Naive thymus-derived CD8-positive, alpha-beta T cell (primary cell): ENCODE results near the gene ITPRIPL2. TPM values are rescaled to one million over a fixed set of nuclear protein-coding genes. Genes with fewer than 3 reads are reported as not detected.

Experiments used
- ATAC-seq, 2 donors: fragments of 150-1000 bp; cut with Tn5 transposase in 1 of 2; sonication (Bioruptor Pico), chemical (Tn5 transposase) in 1 of 2; 1 replicate in 1 of 2; 2 replicates in 1 of 2; pipeline ENCODE4 v1.10.0; 2021; ENCODE audit warnings: mild to moderate bottlenecking in 2 of 2, moderate library complexity in 2 of 2
- POLR2A ChIA-PET: fragments of 350-600 bp; sonication (Branson Sonifier 250); formaldehyde crosslinking; loops from one replicate; lab custom pipeline; 2021; ENCODE audit warnings: antibody characterized with exemption; lab: Charles Lee
- DNase-seq, 10 donors: peaks; one replicate each; pipeline versions ENCODE4 v3.0.0 to v3.0.0-alpha.2; 2020 to 2022
- H3K27ac Mint-ChIP-seq, 10 donors: one replicate each; pipeline ENCODE4 v1.8.0; 2020 to 2022; ENCODE audit warnings: mild to moderate bottlenecking in 10 of 10, mixed read lengths in 10 of 10, moderate library complexity in 4 of 10, inconsistent platforms in 1 of 10
- H3K27me3 Mint-ChIP-seq, 5 donors: one replicate each; pipeline ENCODE4 v1.8.0; 2021 to 2022; ENCODE audit warnings: mixed read lengths in 5 of 5
- H3K36me3 Mint-ChIP-seq, 3 donors: one replicate each; pipeline ENCODE4 v1.8.0; 2020 to 2022; ENCODE audit warnings: mixed read lengths in 3 of 3, mild to moderate bottlenecking in 2 of 3, inconsistent platforms in 1 of 3
- H3K4me1 Mint-ChIP-seq, 4 donors: one replicate each; pipeline ENCODE4 v1.8.0; 2021 to 2022; ENCODE audit warnings: mixed read lengths in 4 of 4
- H3K4me3 Mint-ChIP-seq, 10 donors: one replicate each; pipeline ENCODE4 v1.8.0; 2020 to 2022; ENCODE audit warnings: mild to moderate bottlenecking in 10 of 10, mixed read lengths in 10 of 10, moderate library complexity in 6 of 10, inconsistent platforms in 1 of 10
- H3K9me3 Mint-ChIP-seq, 9 donors: one replicate each; pipeline ENCODE4 v1.8.0; 2020 to 2022; ENCODE audit warnings: mixed read lengths in 9 of 9, mild to moderate bottlenecking in 3 of 9, inconsistent platforms in 1 of 9, moderate library complexity in 1 of 9
- polyA plus RNA-seq, 3 donors: library from polyadenylated mRNA; unstranded; fragments of 300-500 nt; fragmentation: Illumina TruSeq; gene quantifications; one replicate each; pipeline ENCODE4 v1.2.3, GENCODE V29; 2021
- total RNA-seq, 8 experiments: library from RNA in 2 of 8; stranded (reverse) in 2 of 8; gene quantifications; one replicate each; pipeline ENCODE4 v1.2.3 and lab custom pipeline; 2021 to 2026

Gene ITPRIPL2
- total RNA-seq = under 1 TPM; 0.13 to 0.14 TPM
- polyA plus RNA-seq = under 1 TPM in 2 of 3 donors, not detected in 1; 0.20 to 0.23 TPM
- 0 to 3.0 (median 0.15) reads per million in 6 experiments for total RNA-seq (lab: John Stamatoyannopoulos, UW)

DNA sequence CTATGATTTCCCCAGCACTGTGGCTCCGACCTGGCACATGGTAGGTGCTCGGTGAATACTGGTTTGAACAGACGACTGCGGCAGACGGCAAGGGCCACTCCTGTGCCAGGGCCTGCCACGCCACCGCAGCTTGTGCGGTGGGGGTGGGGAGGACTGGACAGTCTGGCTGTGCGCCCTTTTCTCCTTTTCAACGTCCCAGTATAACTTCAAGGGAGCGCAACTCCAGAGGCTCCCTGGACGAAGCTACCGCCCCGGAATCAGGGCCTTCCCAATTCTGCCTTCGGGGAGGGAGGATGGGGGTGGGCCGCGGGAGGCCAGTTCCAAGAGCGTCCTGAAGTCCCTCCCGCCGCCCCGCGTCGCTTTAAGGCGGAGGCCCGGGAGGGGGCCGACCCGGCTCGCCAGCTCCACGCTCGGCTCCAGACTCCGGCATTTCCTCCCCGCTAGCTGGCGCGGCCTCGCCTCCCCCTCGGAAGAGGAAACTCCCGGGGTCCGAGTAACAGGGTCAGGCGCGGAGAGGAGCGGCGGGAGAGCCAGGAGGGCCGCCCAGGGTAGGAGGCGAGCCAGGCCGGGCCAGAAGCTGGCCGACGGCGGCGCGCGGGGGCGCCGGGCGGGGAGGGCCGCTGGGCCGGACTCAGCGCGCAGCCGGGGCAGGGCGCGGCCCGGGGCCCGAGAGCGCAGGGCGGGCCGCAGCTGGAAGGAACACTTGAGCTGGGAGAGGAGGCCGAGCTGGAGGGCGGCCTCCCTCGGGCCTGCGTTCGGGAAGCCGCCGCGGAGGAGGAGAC, at the start of gene ITPRIPL2:
TSS of gene ITPRIPL2 (plus strand) at position 388 of the 782 bp plus-strand sequence. CDS start 498 bp downstream, outside the sequence.
- Mint-ChIP-seq H3K4me3 (peak within 1 kb of the TSS in 4 of 10 donors; percentile 22 to 55 (median 41)), H3K27ac (peak within 1 kb of the TSS in 1 of 10 donors; percentile 56), H3K9me3 (no peaks in the 10 kb centered on the region), H3K4me1 (peaks cover 0 to 12% (median under 1%) of the 10 kb centered on the region in 4 donors), H3K27me3 (peaks cover 3 to 43% (median 23%) of the 10 kb centered on the region in 5 donors), H3K36me3 (no peaks in the 10 kb centered on the region)
- DNase-seq = no peak
- ATAC-seq = no peak
- POLR2A ChIA-PET = no interaction called here

DNA sequence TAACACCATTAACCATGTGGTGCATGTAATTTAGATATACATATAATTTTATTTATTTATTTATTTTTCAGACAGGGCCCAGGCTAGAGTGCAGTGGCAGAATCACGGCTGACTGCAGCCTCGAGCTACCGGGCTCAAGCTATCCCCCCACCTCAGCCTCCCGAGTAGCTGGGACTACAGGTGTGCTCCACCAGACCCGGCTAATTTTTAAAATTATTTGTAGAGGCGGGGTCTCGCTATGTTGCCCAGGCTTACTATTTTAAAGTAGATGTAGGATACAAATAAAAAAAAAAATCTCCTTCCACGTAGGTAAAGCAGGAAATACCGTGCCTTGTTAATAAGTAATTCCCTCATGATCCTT, 46.8 kb upstream of the ITPRIPL2 start:
- DNase-seq = no peak
- peak overlapping the region; percentile 94 to 100 (median 98) for H3K27ac Mint-ChIP-seq
- no peak for ATAC-seq
- peaks cover 0 to 3% (median 3%) of the 10 kb centered on the region in 3 donors for H3K36me3 Mint-ChIP-seq
- POLR2A ChIA-PET = interaction anchor here (0.5 to 2.1 kb wide), 7 partner anchors 8 to 1549 kb away, joined by 3 to 7 read pairs (median 6); partner anchors contain the start of genes ARL6IP1, CCP110, RPS15A and VPS35L
- peak overlapping the region; percentile 88 to 97 (median 94) for H3K4me3 Mint-ChIP-seq
- H3K27me3 Mint-ChIP-seq = peaks cover 0 to 6% (median 0%) of the 10 kb centered on the region in 5 donors
- H3K4me1 Mint-ChIP-seq = peaks cover 8 to 21% (median 21%) of the 10 kb centered on the region in 4 donors
- no peaks in the 10 kb centered on the region for H3K9me3 Mint-ChIP-seq

DNA sequence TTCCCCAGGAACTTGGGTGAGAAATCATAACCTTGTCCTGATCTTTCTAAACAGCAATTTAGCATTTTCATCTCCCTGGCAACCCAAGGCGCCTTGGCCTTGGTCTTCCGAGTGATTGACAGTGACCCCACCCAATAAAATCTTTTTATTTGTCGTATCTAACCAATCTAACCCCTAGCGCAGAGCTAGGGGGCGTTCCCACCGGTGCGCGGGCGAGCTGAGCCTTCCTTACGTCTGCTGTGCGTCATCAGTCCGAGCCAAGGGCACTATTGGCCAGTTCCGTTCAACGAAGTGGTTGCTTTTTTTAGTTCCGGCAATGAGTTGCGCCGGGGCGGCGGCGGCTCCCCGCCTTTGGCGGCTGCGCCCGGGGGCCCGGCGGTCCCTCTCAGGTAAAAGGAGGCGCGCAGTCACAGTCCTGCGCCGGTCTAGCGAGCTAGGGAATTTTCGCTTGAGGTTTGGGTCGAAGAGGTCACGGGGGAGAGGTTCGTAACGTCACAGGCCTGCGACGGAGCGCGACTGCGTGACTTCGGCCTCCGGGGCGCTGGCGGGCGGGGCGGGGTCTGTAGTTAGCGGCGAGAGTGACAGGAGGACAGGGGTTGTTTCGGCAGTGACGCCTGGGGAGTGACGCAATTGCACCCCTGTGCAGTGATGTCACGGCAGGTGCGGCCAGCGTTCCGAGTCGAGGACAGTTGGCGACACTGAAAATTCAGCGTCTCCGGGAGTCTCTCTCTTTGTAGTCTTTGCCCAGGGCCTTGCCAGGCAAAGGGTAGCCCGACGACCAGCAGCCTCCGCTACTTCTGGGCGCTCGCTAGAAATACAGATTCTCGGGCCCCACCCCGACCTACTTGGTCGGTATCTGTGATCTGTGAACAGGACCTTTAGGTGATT, 46.2 kb upstream of the ITPRIPL2 start, which contains the start of gene COQ7:
TSS of gene COQ7 (plus strand) at position 266 of the 888 bp plus-strand sequence. CDS start at position 317, 51 bp downstream.
- POLR2A ChIA-PET = interaction anchor here (0.5 to 2.1 kb wide), 8 partner anchors 9 to 1550 kb away, joined by 3 to 7 read pairs (median 5); partner anchors contain the start of genes ARL6IP1, CCP110, RPS15A and VPS35L
- ATAC-seq = peak; percentile 86 to 90

DNA sequence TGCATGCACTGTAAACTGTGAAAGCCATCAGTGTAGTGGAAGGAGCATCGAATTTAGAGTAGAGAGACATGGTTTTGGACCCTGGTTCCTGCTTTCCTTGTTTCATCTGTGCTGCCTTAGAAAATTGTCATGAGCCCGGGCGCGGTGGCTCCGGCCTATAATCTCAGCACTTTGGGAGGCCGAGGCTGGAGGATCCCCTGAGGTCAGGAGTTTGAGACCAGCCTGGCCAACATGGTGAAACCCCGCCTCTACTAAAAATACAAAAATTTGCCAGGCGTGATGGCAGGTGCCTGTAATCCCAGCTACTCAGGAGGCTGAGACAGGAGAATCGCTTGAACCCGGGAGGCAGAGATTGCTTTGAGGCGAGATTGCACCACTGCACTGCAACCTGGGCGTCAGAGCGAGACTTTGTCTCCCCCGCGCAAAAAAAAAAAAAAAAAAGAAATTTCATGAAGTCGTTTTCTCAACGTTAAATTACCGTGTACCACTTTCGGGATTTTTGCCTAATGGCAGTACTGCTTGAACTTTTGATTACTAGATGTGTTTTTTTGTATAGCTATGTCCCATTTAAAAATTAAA, 45.4 kb upstream of the ITPRIPL2 start:
- POLR2A ChIA-PET = interaction anchor here (0.7 to 2.1 kb wide), 6 partner anchors 10 to 487 kb away, joined by 4 to 7 read pairs (median 6); partner anchors contain the start of genes CCP110, RPS15A and VPS35L

More for the DNA sequence above, 46.2 kb upstream of the ITPRIPL2 start, which contains the start of gene COQ7:
- Mint-ChIP-seq H3K4me1 (peaks cover 8 to 24% (median 22%) of the 10 kb centered on the region in 4 donors), H3K9me3 (no peaks in the 10 kb centered on the region), H3K36me3 (peaks cover 0 to 6% (median 4%) of the 10 kb centered on the region in 3 donors), H3K27me3 (peaks cover 0 to 6% (median 0%) of the 10 kb centered on the region in 5 donors), H3K27ac (peak within 1 kb of the TSS; percentile 94 to 100 (median 98)), H3K4me3 (peak within 1 kb of the TSS; percentile 88 to 97 (median 94))
- DNase-seq = peak; percentile 95 to 100 (median 98)

DNA sequence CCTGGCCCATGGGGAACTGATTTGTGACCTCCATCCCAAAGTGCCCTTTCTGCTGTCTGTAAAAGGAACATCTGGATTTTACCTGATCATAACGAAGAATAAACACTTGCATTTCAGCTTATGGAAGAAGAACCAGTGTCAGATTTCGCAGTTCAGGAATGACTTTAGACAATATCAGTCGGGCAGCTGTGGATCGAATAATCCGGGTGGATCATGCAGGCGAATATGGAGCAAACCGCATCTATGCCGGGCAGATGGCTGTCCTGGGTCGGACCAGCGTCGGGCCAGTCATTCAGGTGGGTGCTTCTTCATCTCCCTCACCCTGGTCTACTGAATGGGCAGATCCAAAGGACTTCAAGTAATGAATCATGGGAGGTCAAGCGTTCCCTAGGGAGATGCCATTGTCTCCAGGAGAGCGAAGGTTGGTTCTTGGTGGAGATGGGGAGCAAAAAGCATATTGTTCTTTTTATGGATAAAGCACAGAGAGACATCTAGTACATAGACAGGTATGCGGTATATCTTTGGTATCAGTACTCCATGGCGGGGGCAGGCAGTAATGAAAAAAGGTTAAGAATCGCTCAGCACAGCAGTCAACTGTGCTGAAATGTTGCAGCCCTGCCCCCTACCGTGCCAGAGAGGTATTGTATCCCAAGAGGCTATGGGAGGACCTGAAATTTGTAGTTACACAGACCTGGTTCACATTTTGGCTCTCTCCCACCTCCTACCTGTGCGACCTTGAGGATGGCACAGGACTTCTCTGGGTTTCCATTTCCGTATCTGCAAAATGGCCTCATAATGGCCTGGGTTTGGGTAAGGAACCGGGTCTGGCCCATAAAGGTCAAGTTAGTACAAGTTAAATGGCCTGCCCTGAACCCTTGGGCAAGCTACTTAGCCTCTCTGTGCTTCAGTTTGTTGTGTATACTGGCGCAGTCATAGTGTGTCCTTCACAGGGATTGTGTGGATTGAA, 41.7 kb upstream of the ITPRIPL2 start:
- peak in 9 of 10 donors; percentile 15 to 53 (median 33) for DNase-seq
- Mint-ChIP-seq H3K4me1 (peaks cover 8 to 25% (median 19%) of the 10 kb centered on the region in 4 donors), H3K9me3 (no peaks in the 10 kb centered on the region), H3K36me3 (peaks cover 4 to 44% (median 14%) of the 10 kb centered on the region in 3 donors), H3K27me3 (no peaks in the 10 kb centered on the region), H3K27ac (peak overlapping the region in 1 of 10 donors; percentile 46), H3K4me3 (no peak overlapping the region)
- POLR2A ChIA-PET = interaction anchor here (0.7 kb wide), 1 partner anchor 14 kb away, joined by 3 read pairs; no protein-coding TSS in a partner anchor
- ATAC-seq = no peak

More for the DNA sequence above, 45.4 kb upstream of the ITPRIPL2 start:
- DNase-seq = no peak
- Mint-ChIP-seq H3K9me3 (no peaks in the 10 kb centered on the region), H3K4me1 (peaks cover 8 to 24% (median 23%) of the 10 kb centered on the region in 4 donors), H3K4me3 (peak overlapping the region; percentile 88 to 97 (median 94)), H3K36me3 (peaks cover 0 to 13% (median 4%) of the 10 kb centered on the region in 3 donors), H3K27me3 (no peaks in the 10 kb centered on the region), H3K27ac (peak overlapping the region; percentile 94 to 100 (median 98))
- ATAC-seq = no peak

DNA sequence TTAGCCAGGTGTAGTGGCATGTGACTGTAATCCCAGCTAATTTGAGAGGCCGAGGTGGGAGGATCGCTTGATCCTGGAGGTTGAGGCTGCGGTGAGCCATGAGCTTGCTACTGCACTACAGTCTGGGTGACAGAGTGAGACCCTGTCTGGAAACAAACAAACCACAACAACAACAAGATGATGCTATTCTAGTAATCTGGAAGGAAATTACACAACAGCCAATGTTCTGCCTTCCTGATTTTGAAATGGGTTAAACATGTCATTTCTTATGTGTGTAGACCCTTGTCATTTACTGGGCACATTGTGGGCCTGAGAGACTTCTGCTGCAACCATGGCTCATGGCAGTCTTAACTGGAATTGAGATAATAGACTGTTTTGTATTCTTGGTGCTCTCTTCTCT, 40.4 kb upstream of the ITPRIPL2 start:
- Mint-ChIP-seq H3K36me3 (peaks cover 4 to 56% (median 16%) of the 10 kb centered on the region in 3 donors), H3K27me3 (no peaks in the 10 kb centered on the region), H3K4me3 (no peak overlapping the region), H3K27ac (peak overlapping the region in 2 of 10 donors; percentile 32 to 66), H3K4me1 (peaks cover 2 to 15% (median 11%) of the 10 kb centered on the region in 4 donors), H3K9me3 (no peaks in the 10 kb centered on the region)
- DNase-seq = no peak
- POLR2A ChIA-PET = no interaction called here
- ATAC-seq = no peak

DNA sequence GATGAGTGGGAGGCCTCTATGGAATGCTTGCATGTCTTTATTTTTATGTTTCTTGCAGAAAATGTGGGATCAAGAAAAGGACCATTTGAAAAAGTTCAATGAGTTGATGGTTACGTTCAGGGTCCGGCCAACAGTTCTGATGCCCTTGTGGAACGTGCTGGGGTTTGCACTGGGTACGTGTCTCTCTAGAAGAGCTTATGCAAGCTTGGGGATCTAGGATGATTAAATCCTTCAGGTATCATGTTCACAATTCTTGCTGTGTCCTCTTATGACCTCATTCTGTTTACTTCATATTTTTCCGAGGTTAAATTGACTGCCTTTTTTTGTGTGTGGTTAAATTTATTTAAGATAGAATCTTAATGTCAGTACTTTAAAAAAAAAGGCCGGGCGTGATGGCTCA, 39.9 kb upstream of the ITPRIPL2 start:
- ATAC-seq = no peak
- Mint-ChIP-seq H3K4me3 (no peak overlapping the region), H3K27ac (peak overlapping the region in 2 of 10 donors; percentile 27 to 32), H3K9me3 (no peaks in the 10 kb centered on the region), H3K36me3 (peaks cover 4 to 61% (median 20%) of the 10 kb centered on the region in 3 donors), H3K27me3 (no peaks in the 10 kb centered on the region), H3K4me1 (peaks cover 2 to 13% (median 7%) of the 10 kb centered on the region in 4 donors)
- no peak for DNase-seq
- POLR2A ChIA-PET = no interaction called here

DNA sequence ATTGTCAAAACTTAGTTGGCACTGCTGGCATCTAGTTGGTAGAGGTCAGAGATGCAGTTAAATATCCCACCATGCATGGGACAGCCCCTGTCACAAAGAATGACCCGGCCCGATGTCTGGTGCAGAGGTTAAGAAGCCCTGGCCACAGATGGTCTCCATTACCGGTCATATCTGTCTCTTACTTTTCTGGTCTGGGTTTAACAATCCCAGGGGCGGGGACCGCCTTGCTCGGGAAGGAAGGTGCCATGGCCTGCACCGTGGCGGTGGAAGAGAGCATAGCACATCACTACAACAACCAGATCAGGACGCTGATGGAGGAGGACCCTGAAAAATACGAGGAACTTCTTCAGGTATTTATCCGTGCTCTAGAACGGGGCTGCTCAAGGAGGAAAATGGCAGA, 38.3 kb upstream of the ITPRIPL2 start:
- peaks cover 2 to 5% (median 4%) of the 10 kb centered on the region in 4 donors for H3K4me1 Mint-ChIP-seq
- POLR2A ChIA-PET = no interaction called here
- no peak for ATAC-seq

DNA sequence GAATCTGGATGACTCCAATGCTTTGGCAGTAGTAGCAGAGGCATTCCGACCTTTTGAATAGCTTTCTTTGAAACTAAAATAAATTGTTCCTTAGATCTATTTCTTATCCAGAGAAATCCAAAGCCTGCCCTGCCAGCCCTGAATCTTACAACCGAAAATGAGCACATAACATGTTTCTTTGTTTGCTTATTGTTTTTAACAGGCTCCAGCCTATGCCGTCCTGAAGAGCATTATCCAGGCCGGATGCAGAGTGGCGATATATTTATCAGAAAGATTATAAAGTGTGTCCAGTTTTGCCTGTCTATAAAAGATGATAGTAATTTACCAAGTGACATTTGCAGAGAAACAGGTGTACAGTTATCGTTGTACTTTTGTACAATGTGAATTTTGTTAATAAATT, 35.9 kb upstream of the ITPRIPL2 start:
- H3K4me3 Mint-ChIP-seq = no peak overlapping the region
- H3K27me3 Mint-ChIP-seq = no peaks in the 10 kb centered on the region
- peaks cover 0 to 2% (median 0%) of the 10 kb centered on the region in 9 donors for H3K9me3 Mint-ChIP-seq
- H3K4me1 Mint-ChIP-seq = peaks cover 0 to 4% (median 0%) of the 10 kb centered on the region in 4 donors
- no peak overlapping the region for H3K27ac Mint-ChIP-seq
- ATAC-seq (no peak), DNase-seq (no peak)
- POLR2A ChIA-PET = no interaction called here
- H3K36me3 Mint-ChIP-seq = peaks cover 5 to 78% (median 44%) of the 10 kb centered on the region in 3 donors

More for the DNA sequence above, 38.3 kb upstream of the ITPRIPL2 start:
- H3K4me3 Mint-ChIP-seq = no peak overlapping the region
- H3K27me3 Mint-ChIP-seq = no peaks in the 10 kb centered on the region
- peaks cover 9 to 71% (median 29%) of the 10 kb centered on the region in 3 donors for H3K36me3 Mint-ChIP-seq
- H3K9me3 Mint-ChIP-seq = no peaks in the 10 kb centered on the region
- H3K27ac Mint-ChIP-seq = no peak overlapping the region
- no peak for DNase-seq

DNA sequence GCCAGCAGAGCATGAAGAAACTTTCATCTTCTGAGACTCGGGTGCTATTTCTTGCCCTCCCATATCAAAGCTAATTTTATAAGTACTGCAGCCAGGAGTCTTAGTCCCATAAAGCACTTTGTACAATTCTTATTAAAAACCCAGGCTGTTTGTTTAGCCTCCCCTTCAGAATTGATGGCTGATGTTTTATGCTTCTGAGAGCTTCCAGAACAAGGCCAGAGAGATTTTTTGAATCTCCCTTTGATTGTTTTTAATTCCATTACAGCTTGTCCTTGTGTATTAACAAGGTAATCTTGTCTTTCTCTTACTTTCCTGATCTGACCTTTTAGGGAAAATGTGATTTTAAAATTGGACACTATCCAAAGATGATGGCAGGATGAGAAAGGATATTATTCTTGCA, 30.1 kb upstream of the ITPRIPL2 start:
- peak overlapping the region in 1 of 10 donors; percentile 63 for H3K27ac Mint-ChIP-seq
- DNase-seq (no peak), ATAC-seq (no peak)
- H3K9me3 Mint-ChIP-seq = peaks cover 0 to 2% (median 0%) of the 10 kb centered on the region in 9 donors
- no peak overlapping the region for H3K4me3 Mint-ChIP-seq
- peaks cover 5 to 28% (median 26%) of the 10 kb centered on the region in 3 donors for H3K36me3 Mint-ChIP-seq
- H3K27me3 Mint-ChIP-seq = peaks cover 0 to 18% (median 3%) of the 10 kb centered on the region in 5 donors
- H3K4me1 Mint-ChIP-seq = peaks cover 0 to 8% (median 4%) of the 10 kb centered on the region in 4 donors
- POLR2A ChIA-PET = no interaction called here
